ENCODE measurements around the gene COMTD1. TPM values are rescaled to one million over a fixed set of nuclear protein-coding genes. Genes with fewer than 3 reads are reported as not detected.

The COMTD1 gene

Small RNA genes lying within 50 kb of the gene (small RNA-seq; reads per million reads assigned to genes)
- gene HMGA1P5: not detected
- not detected for gene RPL39P25
